ENCODE results near the gene AGBL5. TPM values are rescaled to one million over a fixed set of nuclear protein-coding genes. Genes with fewer than 3 reads are reported as not detected.

The AGBL5 gene
- total and polyA plus RNA-seq, 2 of the 13 experiments (the other 11 are each of a cell fraction or from before 2014, with no cell fraction given), result 55.9 to 73.3 TPM

- peak; percentile 31; the same call in 1 of the 2 replicates for TF ChIP-seq MYPOP (CRISPR knock-in tag; IDR thresholded peaks at IDR 0.05)
- peak; percentile 1; the same call in 1 of the 2 replicates for TF ChIP-seq PAX8 (CRISPR knock-in tag; IDR thresholded peaks at IDR 0.05; ENCODE audit: borderline replicate concordance)
- TF ChIP-seq SAFB2 (CRISPR knock-in tag; IDR thresholded peaks at IDR 0.05; ENCODE audit: borderline replicate concordance, low read depth), result peak; percentile 95
- 0 out of 2 replicates have a peak, but pooled peaks have one; percentile 30 for TF ChIP-seq GMEB2 (CRISPR knock-in tag; IDR thresholded peaks at IDR 0.05; ENCODE audit: low read depth)
- TF ChIP-seq TEF (CRISPR knock-in tag; IDR thresholded peaks at IDR 0.05), result peak; percentile 47
- TF ChIP-seq DMTF1 (CRISPR knock-in tag; IDR thresholded peaks at IDR 0.05), result 0 out of 2 replicates have a peak, but pooled peaks have one; percentile 58
- TF ChIP-seq ZFP36L1 (CRISPR knock-in tag; IDR thresholded peaks at IDR 0.05), result no peak; the same call in none of the 2 replicates
- no peak for TF ChIP-seq CENPX (CRISPR knock-in tag; IDR thresholded peaks at IDR 0.05)
- peak; percentile 90; the same call in 1 of the 2 replicates for TF ChIP-seq MED13 (CRISPR knock-in tag; IDR thresholded peaks at IDR 0.05)
- TF ChIP-seq TMF1 (CRISPR knock-in tag; IDR thresholded peaks at IDR 0.05; ENCODE audit: low read depth), result no peak; the same call in none of the 2 replicates
- no peak for TF ChIP-seq NFE2L1 (CRISPR knock-in tag; IDR thresholded peaks at IDR 0.05; ENCODE audit: borderline replicate concordance)
- no peak for TF ChIP-seq ZBTB37 (CRISPR knock-in tag; IDR thresholded peaks at IDR 0.05)
- peak in 1 of 2 experiments; percentile 96; a peak in 2 of 4 replicates for TF ChIP-seq KLF16 (CRISPR knock-in tag; IDR thresholded peaks at IDR 0.05)
- no peak; the same call in 1 of the 2 replicates for TF ChIP-seq ZNF552 (CRISPR knock-in tag; IDR thresholded peaks at IDR 0.05; ENCODE audit: borderline replicate concordance)
- TF ChIP-seq REL (CRISPR knock-in tag; conservative IDR thresholded peaks at IDR 0.05), result 0 out of 2 replicates have a peak, but pooled peaks have one; percentile 91
- TF ChIP-seq ZNF670 (CRISPR knock-in tag; IDR thresholded peaks at IDR 0.05; ENCODE audit: borderline replicate concordance), result peak; percentile 31; the same call in 1 of the 2 replicates
- TF ChIP-seq RFXANK (CRISPR knock-in tag; IDR thresholded peaks at IDR 0.05), result peak; percentile 88
- TF ChIP-seq HMGXB4 (CRISPR knock-in tag; IDR thresholded peaks at IDR 0.05; ENCODE audit: borderline replicate concordance in 1 of 2, low read depth in 1 of 2), result peak; percentile 96
- TF ChIP-seq NFE2 (CRISPR knock-in tag; IDR thresholded peaks at IDR 0.05), result no peak
Observed at GRCh38 chr2:27086090-27086723, 34.7 kb downstream of the AGBL5 start (continued).

Data from HepG2 (cell line).